Peyer's patch (tissue), 4 donors: ENCODE data around the gene C1orf198. TPM values are rescaled to one million over a fixed set of nuclear protein-coding genes. Genes with fewer than 3 reads are reported as not detected.

Experiments
- DNase-seq, 3 donors: peaks; one replicate each; pipeline ENCODE4 v3.0.0-alpha.2; 2017 to 2019
- H3K27ac ChIP-seq, 4 donors: fragments of 200-600 bp; sonication (generic); one replicate each; pipeline ENCODE4 v1.5.1; 2016 to 2019
- H3K27me3 ChIP-seq, 2 donors: fragments of 200-600 bp; sonication (generic); one replicate each; pipeline ENCODE4 v1.5.1; 2019
- H3K36me3 ChIP-seq, 3 donors: fragments of 200-600 bp; sonication (generic); one replicate each; pipeline ENCODE4 v1.5.1; 2016 to 2019
- H3K4me1 ChIP-seq, 4 donors: fragments of 200-600 bp; sonication (generic); one replicate each; pipeline ENCODE4 v1.5.1; 2016 to 2019
- H3K4me3 ChIP-seq, 4 donors: fragments of 200-600 bp; sonication (generic); 1 replicate in 3 of 4; 2 replicates in 1 of 4; pipeline ENCODE4 v1.5.1; 2016 to 2019; ENCODE audit warnings: mild to moderate bottlenecking in 1 of 4
- H3K9me3 ChIP-seq, 4 donors: fragments of 200-600 bp; sonication (generic); one replicate each; pipeline ENCODE4 v1.5.1; 2016 to 2019; ENCODE audit warnings: mild to moderate bottlenecking in 1 of 4
- CTCF ChIP-seq, 6 experiments: fragments of 450-650 bp in 4 of 6; fragments of 200-600 bp in 2 of 6; sonication (generic) in 1 of 6; IDR thresholded peaks; one replicate each; pipeline ENCODE4 v1.5.1; 2017 to 2019; ENCODE audit warnings: antibody characterized with exemption in 6 of 6, mild to moderate bottlenecking in 3 of 6, moderate library complexity in 1 of 6
- POLR2A ChIP-seq, 2 donors: fragments of 450-650 bp; IDR thresholded peaks; one replicate each; pipeline ENCODE4 v1.5.1; 2017; ENCODE audit warnings: antibody characterized with exemption in 2 of 2, mild to moderate bottlenecking in 2 of 2, moderate library complexity in 2 of 2
- total RNA-seq, 4 donors: library from RNA; depleted of rRNA; stranded (reverse); fragments of >200 nt; gene quantifications; one replicate each; pipeline ENCODE4 v1.1.0, GENCODE V29; 2016

C1orf198 gene
- total RNA-seq, 4 donors from 2014 or later, result 10.3 to 14.0 (median 11.4) TPM

GRCh38 chr1:230898144-230898543 is 29.8 kb upstream of the C1orf198 start:
- Histone ChIP-seq H3K4me1 (no peaks in the 10 kb centered on the region), H3K4me3 (no peak overlapping the region), H3K27ac (no peak overlapping the region), H3K36me3 (no peaks in the 10 kb centered on the region), H3K27me3 (no peaks in the 10 kb centered on the region), H3K9me3 (no peaks in the 10 kb centered on the region)
- TF ChIP-seq POLR2A (IDR thresholded peaks at IDR 0.05) (no peak), CTCF (IDR thresholded peaks at IDR 0.05) (no peak)
- no peak for DNase-seq

- no peak overlapping the region for H3K27ac ChIP-seq
Measured at GRCh38 chr1:230896779-230897178, 28.5 kb upstream of the C1orf198 start.

GRCh38 chr1:230895452-230895851 is 27.1 kb upstream of the C1orf198 start:
- no peak for TF ChIP-seq POLR2A (IDR thresholded peaks at IDR 0.05)
- TF ChIP-seq CTCF (IDR thresholded peaks at IDR 0.05), result no peak
- Histone ChIP-seq H3K9me3 (no peaks in the 10 kb centered on the region), H3K27me3 (no peaks in the 10 kb centered on the region), H3K4me3 (no peak overlapping the region), H3K27ac (no peak overlapping the region), H3K36me3 (no peaks in the 10 kb centered on the region), H3K4me1 (no peaks in the 10 kb centered on the region)
- DNase-seq, result no peak

More at GRCh38 chr1:230896779-230897178, 28.5 kb upstream of the C1orf198 start:
- Histone ChIP-seq H3K9me3 (no peaks in the 10 kb centered on the region), H3K4me1 (no peaks in the 10 kb centered on the region), H3K27me3 (no peaks in the 10 kb centered on the region), H3K36me3 (no peaks in the 10 kb centered on the region), H3K4me3 (no peak overlapping the region)
- TF ChIP-seq CTCF (IDR thresholded peaks at IDR 0.05) (no peak), POLR2A (IDR thresholded peaks at IDR 0.05) (no peak)
- no peak for DNase-seq

GRCh38 chr1:230894664-230895063 is 26.3 kb upstream of the C1orf198 start:
- no peaks in the 10 kb centered on the region for H3K27me3 ChIP-seq
- no peak overlapping the region for H3K4me3 ChIP-seq
- no peak for DNase-seq
- no peak overlapping the region for H3K27ac ChIP-seq
- H3K4me1 ChIP-seq, result no peaks in the 10 kb centered on the region
- TF ChIP-seq POLR2A (IDR thresholded peaks at IDR 0.05), result no peak
- TF ChIP-seq CTCF (IDR thresholded peaks at IDR 0.05), result no peak
- no peaks in the 10 kb centered on the region for H3K9me3 ChIP-seq
- H3K36me3 ChIP-seq, result no peaks in the 10 kb centered on the region

GRCh38 chr1:230894032-230894431 is 25.7 kb upstream of the C1orf198 start:
- no peaks in the 10 kb centered on the region for H3K27me3 ChIP-seq
- H3K27ac ChIP-seq, result no peak overlapping the region
- DNase-seq, result no peak
- TF ChIP-seq POLR2A (IDR thresholded peaks at IDR 0.05) (no peak), CTCF (IDR thresholded peaks at IDR 0.05) (no peak)
- no peak overlapping the region for H3K4me3 ChIP-seq
- no peaks in the 10 kb centered on the region for H3K9me3 ChIP-seq
- no peaks in the 10 kb centered on the region for H3K4me1 ChIP-seq
- H3K36me3 ChIP-seq, result no peaks in the 10 kb centered on the region

GRCh38 chr1:230892018-230892491 is 23.7 kb upstream of the C1orf198 start:
- Histone ChIP-seq H3K9me3 (no peaks in the 10 kb centered on the region), H3K4me3 (no peak overlapping the region), H3K27ac (no peak overlapping the region), H3K27me3 (no peaks in the 10 kb centered on the region), H3K36me3 (no peaks in the 10 kb centered on the region), H3K4me1 (no peaks in the 10 kb centered on the region)
- no peak for DNase-seq
- TF ChIP-seq CTCF (IDR thresholded peaks at IDR 0.05), result no peak
- no peak for TF ChIP-seq POLR2A (IDR thresholded peaks at IDR 0.05)
